Activated naive CD4-positive, alpha-beta T cell treated with anti-CD3 and anti-CD28 coated beads for 36 hours (primary cell): ENCODE measurements around the gene ISLR. TPM values are rescaled to one million over a fixed set of nuclear protein-coding genes. Genes with fewer than 3 reads are reported as not detected.

Source experiments
- CTCF ChIA-PET: fragments of 350-600 bp; sonication (Branson Sonifier 250); formaldehyde crosslinking; loops from one replicate; lab custom pipeline; 2021; ENCODE audit warnings: antibody characterized with exemption; lab: Charles Lee
- DNase-seq: peaks from one replicate; pipeline ENCODE4 v3.0.0-alpha.2; 2020
- H3K27ac Mint-ChIP-seq: one replicate; pipeline ENCODE4 v1.8.0; 2021; ENCODE audit warnings: mild to moderate bottlenecking, mixed read lengths
- H3K27me3 Mint-ChIP-seq: one replicate; pipeline ENCODE4 v1.8.0; 2021; ENCODE audit warnings: low read depth, mixed read lengths
- H3K36me3 Mint-ChIP-seq: one replicate; pipeline ENCODE4 v1.8.0; 2021; ENCODE audit warnings: low read depth, mixed read lengths
- H3K4me1 Mint-ChIP-seq: one replicate; pipeline ENCODE4 v1.8.0; 2021; ENCODE audit warnings: low read depth, mixed read lengths
- H3K4me3 Mint-ChIP-seq: one replicate; pipeline ENCODE4 v1.8.0; 2021; ENCODE audit warnings: mild to moderate bottlenecking, moderate library complexity, mixed read lengths
- H3K9me3 Mint-ChIP-seq: one replicate; pipeline ENCODE4 v1.8.0; 2021; ENCODE audit warnings: mixed read lengths
- intact Hi-C: fragments of 100-400 bp; cut with micrococcal nuclease; formaldehyde crosslinking; loops from one replicate; pipeline ENCODE4 v1.15.1; 2023
- total RNA-seq, 2 experiments: library from RNA; stranded (reverse); gene quantifications; one replicate each; pipeline ENCODE4 v1.2.3, GENCODE V29; 2021

The ISLR gene
- total RNA-seq, 2 experiments from 2014 or later, result not detected

- CTCF ChIA-PET, result no interaction called here
- no peaks in the 10 kb centered on the region for H3K4me1 Mint-ChIP-seq
- H3K4me3 Mint-ChIP-seq, result no peak overlapping the region
- no peak overlapping the region for H3K27ac Mint-ChIP-seq
- no peaks in the 10 kb centered on the region for H3K36me3 Mint-ChIP-seq
- H3K27me3 Mint-ChIP-seq, result peaks cover 4% of the 10 kb centered on the region
- intact Hi-C loops, result no loop called here
- H3K9me3 Mint-ChIP-seq, result no peaks in the 10 kb centered on the region
- no peak for DNase-seq
Measured at GRCh38 chr15:74216949-74217348, 43.4 kb downstream of the ISLR start.

- intact Hi-C loops, result no loop called here
- Mint-ChIP-seq H3K27ac (no peak overlapping the region), H3K36me3 (no peaks in the 10 kb centered on the region), H3K4me3 (no peak overlapping the region), H3K4me1 (peaks cover under 1% of the 10 kb centered on the region), H3K27me3 (peaks cover 4% of the 10 kb centered on the region), H3K9me3 (no peaks in the 10 kb centered on the region)
- CTCF ChIA-PET, result interaction anchor here (0.6 kb wide), 1 partner anchor 27 kb away, joined by 3 read pairs; no protein-coding TSS in a partner anchor
- DNase-seq, result no peak
Measured at GRCh38 chr15:74217907-74218885, 44.7 kb downstream of the ISLR start.

DNA sequence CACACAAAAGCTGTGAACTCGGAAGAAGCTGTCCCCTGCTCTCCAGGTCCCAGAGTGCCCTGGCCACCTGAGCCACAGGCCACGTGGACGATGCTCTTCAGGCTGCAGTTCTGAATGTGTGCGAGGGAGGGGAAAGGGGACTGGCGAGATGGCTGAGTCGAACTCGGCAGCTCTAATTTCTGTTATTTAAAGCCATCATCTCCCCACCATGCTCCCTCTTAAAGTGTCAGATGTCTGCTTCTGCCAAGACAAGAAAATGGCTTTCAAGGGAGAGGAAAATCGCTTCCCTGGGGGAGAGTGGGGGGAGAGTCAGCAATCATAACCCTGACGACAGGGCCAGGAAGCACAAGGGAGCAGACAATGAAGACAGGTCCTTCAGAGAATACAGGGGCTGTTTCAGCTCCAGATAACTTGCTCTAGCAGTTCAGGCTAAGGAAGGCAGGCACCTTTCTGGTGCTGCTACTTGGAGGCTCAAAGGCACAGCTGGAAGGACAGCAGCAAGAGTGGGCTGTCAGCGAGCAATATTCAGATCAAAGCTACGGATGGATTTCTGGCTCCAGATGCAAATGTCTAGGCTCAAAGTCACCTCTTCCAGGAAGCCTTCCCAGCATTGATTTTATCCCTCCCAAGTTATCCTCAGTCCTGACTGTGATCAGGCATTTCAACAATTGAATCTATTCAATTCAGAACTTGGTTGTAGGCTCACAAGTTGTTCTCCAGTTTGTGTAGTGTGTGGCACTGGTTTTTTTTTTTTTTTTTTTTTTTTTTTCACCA lies 47.2 kb downstream of the ISLR start:
- no peak overlapping the region for H3K4me3 Mint-ChIP-seq
- H3K4me1 Mint-ChIP-seq, result peaks cover 10% of the 10 kb centered on the region
- H3K36me3 Mint-ChIP-seq, result no peaks in the 10 kb centered on the region
- DNase-seq, result no peak
- H3K27me3 Mint-ChIP-seq, result peaks cover 3% of the 10 kb centered on the region
- H3K27ac Mint-ChIP-seq, result no peak overlapping the region
- CTCF ChIA-PET, result interaction anchor here (0.7 kb wide), 1 partner anchor 21 kb away, joined by 4 read pairs; no protein-coding TSS in a partner anchor
- no peaks in the 10 kb centered on the region for H3K9me3 Mint-ChIP-seq
- intact Hi-C loops, result no loop called here

DNA sequence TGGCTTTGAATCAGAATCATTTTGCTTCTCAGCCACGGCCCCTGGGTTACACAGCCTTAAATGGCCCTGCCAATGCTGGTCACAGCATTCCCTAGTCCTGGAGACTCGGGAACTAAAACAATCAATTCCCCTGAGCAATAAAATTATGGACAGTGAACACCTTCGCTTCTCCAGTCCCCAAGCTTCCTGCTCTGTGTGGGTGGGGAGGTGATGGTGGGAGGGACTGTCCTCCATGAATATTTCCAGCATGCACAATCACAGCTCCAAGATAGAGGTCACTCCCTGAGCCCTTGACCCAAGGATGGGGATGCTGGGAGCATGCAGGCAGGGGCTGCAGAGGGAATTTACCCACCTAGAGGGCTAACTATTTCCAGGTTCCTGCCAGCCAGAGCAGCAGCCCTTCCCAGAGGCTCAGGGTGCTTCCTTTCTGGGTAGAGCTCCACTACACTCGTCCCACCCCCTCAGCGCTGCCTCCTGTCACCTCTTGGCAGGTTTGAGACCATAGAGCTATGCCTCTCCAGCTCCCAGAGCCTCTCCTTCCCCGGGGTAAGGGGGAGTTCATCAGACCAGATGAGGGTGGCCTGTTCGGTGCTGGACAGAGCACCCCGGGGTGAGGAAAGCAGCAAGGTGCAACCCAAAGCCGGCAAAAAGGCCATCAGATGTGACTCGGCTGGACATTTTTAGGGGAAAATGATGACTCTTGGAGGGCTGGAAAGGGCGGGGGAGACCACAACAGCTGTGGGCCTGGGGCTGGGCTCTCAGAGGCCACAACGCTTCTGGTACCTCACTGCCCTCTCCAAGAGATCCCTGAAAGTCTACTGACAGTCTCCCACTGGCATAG lies 48.1 kb downstream of the ISLR start:
- no peak for DNase-seq
- H3K27ac Mint-ChIP-seq, result no peak overlapping the region
- no peaks in the 10 kb centered on the region for H3K36me3 Mint-ChIP-seq
- H3K4me3 Mint-ChIP-seq, result no peak overlapping the region
- intact Hi-C loops, result no loop called here
- CTCF ChIA-PET, result interaction anchor here (0.6 to 1.5 kb wide), 3 partner anchors 12 to 90 kb away, joined by 3 to 4 read pairs (median 3); no protein-coding TSS in a partner anchor
- peaks cover 3% of the 10 kb centered on the region for H3K27me3 Mint-ChIP-seq
- H3K4me1 Mint-ChIP-seq, result peaks cover 10% of the 10 kb centered on the region
- H3K9me3 Mint-ChIP-seq, result no peaks in the 10 kb centered on the region

DNA sequence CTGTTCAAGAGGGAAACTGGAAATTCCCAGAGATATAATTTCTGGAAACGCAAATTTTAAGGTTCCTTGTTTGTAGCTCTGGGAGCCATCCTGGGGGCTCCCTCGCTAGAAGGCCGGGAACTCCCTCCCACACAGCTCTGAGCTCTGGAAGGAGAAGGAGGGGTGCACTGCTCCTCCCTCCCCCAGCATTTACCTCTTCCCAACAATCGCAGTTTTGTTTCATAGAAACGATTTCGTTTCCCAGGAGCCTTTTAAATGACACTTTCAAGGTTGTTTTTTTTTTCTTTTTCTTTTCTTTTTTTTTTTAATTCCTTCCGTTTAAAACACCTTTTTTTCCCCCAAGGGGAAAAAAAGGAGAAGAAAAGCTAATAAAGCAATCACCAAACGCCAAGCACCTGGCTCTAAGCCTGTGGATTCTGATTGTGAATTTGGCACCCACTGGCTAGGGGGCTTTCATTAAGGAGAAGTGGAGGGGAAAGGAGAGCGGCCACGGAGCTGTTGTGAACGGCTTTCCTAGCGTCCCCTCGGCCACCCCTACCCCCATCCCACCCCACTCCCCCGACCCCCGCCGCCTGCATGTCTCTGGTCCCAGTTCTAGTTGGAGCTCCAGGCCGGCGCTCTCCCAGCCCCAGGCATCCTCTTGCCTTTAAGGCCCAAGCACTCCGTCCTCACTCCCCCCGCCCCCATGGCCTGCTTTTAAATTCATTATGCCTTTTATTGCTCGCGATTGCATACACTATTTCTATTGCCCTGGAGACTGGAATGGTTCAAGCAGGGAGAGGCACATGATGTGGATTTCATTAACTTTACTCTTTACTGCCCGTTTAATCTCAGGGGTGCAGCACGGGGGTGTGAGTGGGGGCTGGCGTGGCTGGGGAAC lies 49.0 kb downstream of the ISLR start:
- Mint-ChIP-seq H3K27ac (no peak overlapping the region), H3K4me1 (peaks cover 10% of the 10 kb centered on the region), H3K27me3 (peaks cover 3% of the 10 kb centered on the region), H3K9me3 (no peaks in the 10 kb centered on the region), H3K36me3 (no peaks in the 10 kb centered on the region), H3K4me3 (no peak overlapping the region)
- intact Hi-C loops, result no loop called here
- DNase-seq, result no peak
- CTCF ChIA-PET, result interaction anchor here (0.6 to 1.5 kb wide), 3 partner anchors 11 to 89 kb away, joined by 3 to 4 read pairs (median 3); no protein-coding TSS in a partner anchor

GRCh38 chr15:74225928-74226327 lies 52.4 kb downstream of the ISLR start:
- Mint-ChIP-seq H3K9me3 (no peaks in the 10 kb centered on the region), H3K4me1 (peaks cover 10% of the 10 kb centered on the region), H3K27ac (no peak overlapping the region), H3K4me3 (no peak overlapping the region), H3K36me3 (no peaks in the 10 kb centered on the region), H3K27me3 (peaks cover 7% of the 10 kb centered on the region)
- no peak for DNase-seq
- CTCF ChIA-PET, result no interaction called here
- intact Hi-C loops, result no loop called here

Other genes starting within 250 kb of the ISLR start
- gene LOXL1, start 247.2 kb upstream of the ISLR start, total RNA-seq, result under 1 TPM; 0.25 to 0.55 TPM
- gene STOML1, start 181.4 kb upstream of the ISLR start, total RNA-seq, result 1 to 10 TPM; 8.7 to 9.5 TPM
- gene PML, start 179.0 kb upstream of the ISLR start, total RNA-seq, result 10 to 100 TPM; 69.6 to 70.2 TPM
- under 1 TPM; 0.14 to 0.84 TPM for gene GOLGA6A, start 91.2 kb upstream of the ISLR start, total RNA-seq
- gene ISLR2, start 43.1 kb upstream of the ISLR start, total RNA-seq, result not detected
- not detected for gene STRA6, start 29.1 kb downstream of the ISLR start, total RNA-seq
- not detected for gene CCDC33, start 62.6 kb downstream of the ISLR start, total RNA-seq
- not detected for gene CYP11A1, start 193.9 kb downstream of the ISLR start, total RNA-seq